Activated CD8-positive, alpha-beta T cell treated with anti-CD3 and anti-CD28 coated beads for 36 hours (primary cell): Measurements from ENCODE around the gene SAT2. TPM values are rescaled to one million over a fixed set of nuclear protein-coding genes. Genes with fewer than 3 reads are reported as not detected.
"Not testable (repeated sequence)": the region's sequence is repeated elsewhere in the genome, so short reads cannot be mapped to it uniquely, and the experiment has no call there.

Experiments
- ATAC-seq: fragments of 200-7000 bp; cut with Tn5 transposase; one replicate; pipeline ENCODE4 v1.10.0; 2021; ENCODE audit warnings: mild to moderate bottlenecking, moderate library complexity
- CTCF ChIA-PET: fragments of 350-600 bp; sonication (Branson Sonifier 250); formaldehyde crosslinking; loops from one replicate; lab custom pipeline; 2021; ENCODE audit warnings: antibody characterized with exemption; lab: Charles Lee
- POLR2A ChIA-PET: fragments of 350-600 bp; sonication (Branson Sonifier 250); formaldehyde crosslinking; loops from one replicate; lab custom pipeline; 2021; ENCODE audit warnings: antibody characterized with exemption; lab: Charles Lee
- DNase-seq: peaks from one replicate; pipeline ENCODE4 v3.0.0-alpha.2; 2020
- H3K27ac Mint-ChIP-seq: one replicate; pipeline ENCODE4 v1.8.0; 2021; ENCODE audit warnings: mild to moderate bottlenecking, mixed read lengths
- H3K27me3 Mint-ChIP-seq: one replicate; pipeline ENCODE4 v1.8.0; 2021; ENCODE audit warnings: mixed read lengths
- H3K36me3 Mint-ChIP-seq: one replicate; pipeline ENCODE4 v1.8.0; 2021; ENCODE audit warnings: low read depth, mixed read lengths
- H3K4me1 Mint-ChIP-seq: one replicate; pipeline ENCODE4 v1.8.0; 2021; ENCODE audit warnings: low read depth, mixed read lengths
- H3K4me3 Mint-ChIP-seq: one replicate; pipeline ENCODE4 v1.8.0; 2021; ENCODE audit warnings: mild to moderate bottlenecking, moderate library complexity, mixed read lengths
- H3K9me3 Mint-ChIP-seq: one replicate; pipeline ENCODE4 v1.8.0; 2021; ENCODE audit warnings: mixed read lengths
- CTCF ChIP-seq: fragments of 200-600 bp; IDR thresholded peaks from one replicate; pipeline ENCODE4 v1.8.0; 2022; ENCODE audit warnings: antibody characterized with exemption, mild to moderate bottlenecking
- intact Hi-C: fragments of 100-400 bp; cut with micrococcal nuclease; formaldehyde crosslinking; loops from one replicate; pipeline ENCODE4 v1.10.0; 2022
- total RNA-seq, 2 experiments: library from RNA; stranded (reverse); gene quantifications; one replicate each; pipeline ENCODE4 v1.2.3, GENCODE V29; 2021

The SAT2 gene
- total RNA-seq, 2 experiments from 2014 or later = 15.6 to 22.2 TPM

- intact Hi-C loops = no loop called here
- no peak for ATAC-seq
- H3K9me3 Mint-ChIP-seq = no peaks in the 10 kb centered on the region
- no peak for TF ChIP-seq CTCF
- H3K36me3 Mint-ChIP-seq = no peaks in the 10 kb centered on the region
- ChIA-PET POLR2A (interaction anchor here (1.0 to 4.7 kb wide), 6 partner anchors 8 to 256 kb away, joined by 3 to 41 read pairs (median 4); partner anchors contain the start of genes ATP1B2, FXR2, SOX15 and TP53), CTCF (interaction anchor here (1.6 to 2.0 kb wide), 2 partner anchors 46 to 61 kb away, joined by 5 to 6 read pairs; partner anchors contain the start of gene TP53)
- peak overlapping the region; percentile 87 for H3K4me3 Mint-ChIP-seq
- no peak overlapping the region for H3K27ac Mint-ChIP-seq
- H3K27me3 Mint-ChIP-seq = no peaks in the 10 kb centered on the region
- DNase-seq = no peak
- H3K4me1 Mint-ChIP-seq = peaks cover 10% of the 10 kb centered on the region
Observed at GRCh38 chr17:7626307-7626706, 1.3 kb downstream of the SAT2 start.

- CTCF ChIA-PET = interaction anchor here (1.6 to 2.0 kb wide), 2 partner anchors 47 to 61 kb away, joined by 5 to 6 read pairs; partner anchors contain the start of gene TP53
- H3K4me1 Mint-ChIP-seq = peaks cover 10% of the 10 kb centered on the region
- intact Hi-C loops, H3K36me3 Mint-ChIP-seq, H3K27ac Mint-ChIP-seq, H3K27me3 Mint-ChIP-seq, H3K9me3 Mint-ChIP-seq, H3K4me3 Mint-ChIP-seq, DNase-seq, ATAC-seq: not testable (repeated sequence)
- POLR2A ChIA-PET = interaction anchor here (2.5 to 4.7 kb wide), 2 partner anchors 11 to 62 kb away, joined by 15 to 41 read pairs; partner anchors contain the start of genes FXR2, TP53 and WRAP53
Observed at GRCh38 chr17:7625749-7626148, 1.9 kb downstream of the SAT2 start.

- intact Hi-C loops = no loop called here
- no peak for DNase-seq
- no peak overlapping the region for H3K4me3 Mint-ChIP-seq
- H3K9me3 Mint-ChIP-seq = no peaks in the 10 kb centered on the region
- ChIA-PET POLR2A (no interaction called here), CTCF (no interaction called here)
- no peak overlapping the region for H3K27ac Mint-ChIP-seq
- TF ChIP-seq CTCF = no peak
- peaks cover 10% of the 10 kb centered on the region for H3K4me1 Mint-ChIP-seq
- no peaks in the 10 kb centered on the region for H3K27me3 Mint-ChIP-seq
- no peaks in the 10 kb centered on the region for H3K36me3 Mint-ChIP-seq
- no peak for ATAC-seq
Observed at GRCh38 chr17:7623661-7624060, 4.0 kb downstream of the SAT2 start.

DNA sequence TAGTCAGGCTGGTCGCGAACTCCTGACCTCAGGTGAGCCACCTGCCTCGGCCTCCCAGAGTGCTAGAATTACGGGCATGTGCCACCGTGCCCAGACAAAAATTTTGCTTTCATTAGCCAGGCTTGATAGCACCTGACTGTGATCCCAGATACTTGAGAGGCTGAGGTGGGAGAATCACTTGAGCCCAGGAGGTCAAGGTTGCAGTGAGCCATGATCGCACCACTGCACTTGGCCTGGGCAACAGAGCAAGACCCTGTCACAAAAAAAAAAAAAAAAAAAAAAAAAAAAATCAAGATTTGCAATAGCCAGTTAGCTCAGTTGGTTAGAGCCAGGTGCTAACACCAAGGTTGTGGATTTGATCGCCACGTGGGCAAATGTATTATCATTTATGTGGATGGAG, 6.8 kb downstream of the SAT2 start:
- no peaks in the 10 kb centered on the region for H3K36me3 Mint-ChIP-seq
- no peaks in the 10 kb centered on the region for H3K4me1 Mint-ChIP-seq
- ATAC-seq = no peak
- CTCF ChIA-PET = interaction anchor here (0.6 to 1.8 kb wide), 2 partner anchors 52 to 67 kb away, joined by 3 to 6 read pairs; partner anchors contain the start of gene WRAP53
- DNase-seq = no peak
- intact Hi-C loops = no loop called here
- TF ChIP-seq CTCF = no peak
- POLR2A ChIA-PET = interaction anchor here (1.0 to 3.1 kb wide), 2 partner anchors 67 to 627 kb away, joined by 3 to 10 read pairs; partner anchors contain the start of genes CTC1, TP53 and WRAP53
- no peaks in the 10 kb centered on the region for H3K27me3 Mint-ChIP-seq
- no peak overlapping the region for H3K27ac Mint-ChIP-seq
- H3K4me3 Mint-ChIP-seq = no peak overlapping the region
- no peaks in the 10 kb centered on the region for H3K9me3 Mint-ChIP-seq

- no peak for DNase-seq
- intact Hi-C loops = no loop called here
- no peak for ATAC-seq
- ChIA-PET POLR2A (interaction anchor here (0.9 to 3.1 kb wide), 2 partner anchors 8 to 69 kb away, joined by 4 to 10 read pairs; partner anchors contain the start of genes TP53 and WRAP53), CTCF (interaction anchor here (0.8 to 1.3 kb wide), 3 partner anchors 9 to 14 kb away, joined by 3 to 5 read pairs (median 3); partner anchors contain the start of gene SAT2)
- Mint-ChIP-seq H3K27me3 (no peaks in the 10 kb centered on the region), H3K9me3 (no peaks in the 10 kb centered on the region), H3K36me3 (peaks cover 2% of the 10 kb centered on the region), H3K27ac (no peak overlapping the region), H3K4me1 (peaks cover 2% of the 10 kb centered on the region), H3K4me3 (no peak overlapping the region)
- no peak for TF ChIP-seq CTCF
Observed at GRCh38 chr17:7618608-7619007, 9.0 kb downstream of the SAT2 start.
